ENCODE data around the gene HOTAIR. TPM values are rescaled to one million over a fixed set of nuclear protein-coding genes. Genes with fewer than 3 reads are reported as not detected.

HOTAIR gene
- total RNA-seq, 3 donors from 2014 or later (not counting 1 experiment from before 2014, with no cell fraction given): not detected

DNA sequence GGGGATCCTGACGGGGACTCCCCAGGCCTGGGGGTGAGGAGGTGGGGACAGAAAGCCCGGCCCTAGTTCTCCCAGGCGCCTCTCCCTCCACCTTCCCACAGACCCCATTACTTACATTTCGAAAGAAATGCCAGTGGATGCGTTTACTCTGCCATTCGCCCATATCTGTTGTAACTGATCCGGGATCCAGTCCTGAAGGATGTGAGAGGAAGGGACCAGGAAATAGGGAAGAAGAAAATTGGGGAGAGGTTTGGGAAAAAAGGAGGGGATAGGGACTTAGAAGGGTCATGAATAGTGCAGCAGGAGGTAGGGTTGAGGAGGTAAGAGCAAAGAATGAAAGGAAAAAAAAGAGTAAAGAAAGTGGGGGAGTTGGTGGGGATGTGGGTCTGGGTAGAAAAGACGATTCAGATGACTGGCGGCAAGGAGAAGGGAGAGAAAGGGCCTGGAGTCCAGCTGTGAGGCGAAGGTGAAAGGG, 18.9 kb downstream of the HOTAIR start:
- no peak for TF ChIP-seq CTCF (IDR thresholded peaks at IDR 0.05)
- H3K4me3 Mint-ChIP-seq: peak overlapping the region; percentile 13
- H3K27ac Mint-ChIP-seq: no peak overlapping the region
- Histone ChIP-seq H3K27ac (ENCODE audit: low read length) (no peak overlapping the region), H3K9me3 (ENCODE audit: control insufficient read depth, insufficient read depth, low read length) (peaks cover 5% of the 10 kb centered on the region), H3K36me3 (ENCODE audit: control insufficient read depth, insufficient read depth, low read length) (no peaks in the 10 kb centered on the region), H3K27me3 (ENCODE audit: control insufficient read depth, insufficient read depth, low read length) (peaks cover 95% of the 10 kb centered on the region), H3K4me3 (ENCODE audit: low read length) (no peak overlapping the region), H3K4me1 (ENCODE audit: control insufficient read depth, insufficient read depth, low read length) (peaks cover 40% of the 10 kb centered on the region)
- H3K36me3 Mint-ChIP-seq: peaks cover 11% of the 10 kb centered on the region
- no peak for ATAC-seq
- 14% methylated on average over 6 of the region's 10 CpGs for WGBS (ENCODE audit: insufficient coverage)
- intact Hi-C loops (cut with micrococcal nuclease): loop anchor here (5.0 kb wide), 2 partner anchors 41 to 326 kb away; partner anchors contain the start of genes CBX5 and HNRNPA1
- peaks cover 75 to 82% of the 10 kb centered on the region in 2 donors for H3K27me3 Mint-ChIP-seq (ENCODE audit: low read depth in 2 of 2)
- no peak for DNase-seq
- no peaks in the 10 kb centered on the region for H3K9me3 Mint-ChIP-seq
- peaks cover 24 to 25% of the 10 kb centered on the region in 2 donors for H3K4me1 Mint-ChIP-seq

DNA sequence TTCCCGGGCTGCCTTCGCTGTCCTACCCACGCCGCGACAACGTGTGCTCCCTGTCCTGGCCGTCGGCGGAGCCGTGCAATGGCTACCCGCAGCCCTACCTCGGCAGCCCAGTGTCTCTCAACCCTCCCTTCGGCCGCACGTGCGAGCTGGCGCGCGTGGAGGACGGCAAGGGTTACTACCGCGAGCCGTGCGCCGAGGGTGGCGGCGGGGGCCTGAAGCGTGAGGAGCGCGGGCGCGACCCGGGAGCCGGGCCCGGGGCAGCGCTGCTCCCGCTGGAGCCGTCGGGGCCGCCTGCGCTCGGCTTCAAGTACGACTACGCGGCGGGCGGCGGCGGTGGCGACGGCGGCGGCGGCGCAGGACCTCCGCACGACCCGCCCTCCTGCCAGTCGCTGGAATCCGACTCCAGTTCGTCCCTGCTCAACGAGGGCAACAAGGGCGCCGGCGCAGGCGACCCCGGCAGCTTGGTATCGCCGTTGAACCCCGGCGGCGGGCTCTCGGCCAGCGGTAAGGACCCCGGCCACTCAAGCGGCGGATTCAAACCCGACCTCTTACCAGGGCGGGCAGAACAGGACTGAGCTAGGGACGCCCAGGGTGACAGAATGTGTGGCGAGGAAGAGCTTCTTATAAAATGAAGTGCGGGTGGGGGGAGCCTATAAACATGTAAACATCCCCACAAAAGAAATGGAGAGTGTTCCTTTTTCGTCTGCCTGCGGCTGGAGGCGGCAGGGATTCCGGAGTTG, 19.5 kb downstream of the HOTAIR start:
- intact Hi-C loops (cut with micrococcal nuclease): loop anchor here (5.0 kb wide), 2 partner anchors 42 to 327 kb away; partner anchors contain the start of genes CBX5 and HNRNPA1
- no peak for DNase-seq
- Histone ChIP-seq H3K4me3 (ENCODE audit: low read length) (no peak overlapping the region), H3K27me3 (ENCODE audit: control insufficient read depth, insufficient read depth, low read length) (peaks cover 95% of the 10 kb centered on the region), H3K36me3 (ENCODE audit: control insufficient read depth, insufficient read depth, low read length) (no peaks in the 10 kb centered on the region), H3K9me3 (ENCODE audit: control insufficient read depth, insufficient read depth, low read length) (peaks cover 5% of the 10 kb centered on the region), H3K27ac (ENCODE audit: low read length) (no peak overlapping the region), H3K4me1 (ENCODE audit: control insufficient read depth, insufficient read depth, low read length) (peaks cover 33% of the 10 kb centered on the region)
- Mint-ChIP-seq H3K27ac (no peak overlapping the region), H3K4me3 (no peak overlapping the region), H3K9me3 (no peaks in the 10 kb centered on the region), H3K36me3 (peaks cover 7% of the 10 kb centered on the region), H3K4me1 (peaks cover 19 to 20% of the 10 kb centered on the region in 2 donors), H3K27me3 (ENCODE audit: low read depth in 2 of 2) (peaks cover 74 to 81% of the 10 kb centered on the region in 2 donors)
- no peak for ATAC-seq
- WGBS (ENCODE audit: insufficient coverage): 10% methylated on average over 80 of the region's 86 CpGs
- TF ChIP-seq CTCF (IDR thresholded peaks at IDR 0.05): no peak

GRCh38 chr12:53954694-53955035, 20.1 kb downstream of the HOTAIR start, which contains the start of gene HOXC12:
Gene HOXC12 (plus strand): TSS chr12:53954903. CDS start chr12:53954930, 27 bp downstream.
- WGBS (ENCODE audit: insufficient coverage): 10% methylated on average over 13 of the region's 20 CpGs

More at GRCh38 chr12:53954694-53955035, 20.1 kb downstream of the HOTAIR start, which contains the start of gene HOXC12:
- H3K36me3 ChIP-seq (ENCODE audit: control insufficient read depth, insufficient read depth, low read length): no peaks in the 10 kb centered on the region
- no peaks in the 10 kb centered on the region for H3K9me3 Mint-ChIP-seq
- TF ChIP-seq CTCF (IDR thresholded peaks at IDR 0.05): no peak
- no peak within 1 kb of the TSS for H3K4me3 ChIP-seq (ENCODE audit: low read length)
- ATAC-seq (no peak), DNase-seq (no peak)
- peaks cover 94% of the 10 kb centered on the region for H3K27me3 ChIP-seq (ENCODE audit: control insufficient read depth, insufficient read depth, low read length)
- H3K27me3 Mint-ChIP-seq (ENCODE audit: low read depth in 2 of 2): peaks cover 70 to 81% of the 10 kb centered on the region in 2 donors
- peaks cover 14 to 15% of the 10 kb centered on the region in 2 donors for H3K4me1 Mint-ChIP-seq
- H3K4me3 Mint-ChIP-seq: peak within 1 kb of the TSS; percentile 13
- H3K36me3 Mint-ChIP-seq: peaks cover 2% of the 10 kb centered on the region
- H3K27ac Mint-ChIP-seq: peak within 1 kb of the TSS in 1 of 2 donors; percentile 75
- intact Hi-C loops (cut with micrococcal nuclease): loop anchor here (5.0 kb wide), 2 partner anchors 43 to 328 kb away; partner anchors contain the start of genes CBX5 and HNRNPA1
- H3K4me1 ChIP-seq (ENCODE audit: control insufficient read depth, insufficient read depth, low read length): peaks cover 32% of the 10 kb centered on the region
- no peak within 1 kb of the TSS for H3K27ac ChIP-seq (ENCODE audit: low read length)
- H3K9me3 ChIP-seq (ENCODE audit: control insufficient read depth, insufficient read depth, low read length): peaks cover 5% of the 10 kb centered on the region

Data from natural killer cell (primary cell).